PFSK-1 (cell line): ENCODE measurements around the gene ATP8B4.

Source experiments
- FOXP2 ChIP-seq: optimal IDR thresholded peaks from 2 replicates; pipeline ENCODE3; 2011; ENCODE audit warnings: borderline replicate concordance, control low read depth, inconsistent platforms; ENCODE audit not compliant: insufficient read depth; ENCODE audit errors: extremely low read length, extremely low read depth
- POLR2AphosphoS5 ChIP-seq: IDR thresholded peaks from 2 replicates; pipeline ENCODE4 v1.6.1; 2012; ENCODE audit warnings: low read depth, mild to moderate bottlenecking, control low read depth, low read length, moderate library complexity
- REST ChIP-seq, 2 experiments: IDR thresholded peaks; 2 replicates each; pipeline versions ENCODE4 v1.6.1 to v1.8.0; 2011 to 2012; ENCODE audit warnings: low read depth in 2 of 2, low read length in 2 of 2, control low read depth in 1 of 2, inconsistent platforms in 1 of 2, mild to moderate bottlenecking in 1 of 2, moderate library complexity in 1 of 2; ENCODE audit not compliant: insufficient read depth in 1 of 2
- SIN3A ChIP-seq: IDR thresholded peaks from 2 replicates; pipeline ENCODE4 v1.6.1; 2012; ENCODE audit warnings: mild to moderate bottlenecking, low read length, moderate library complexity, borderline replicate concordance; ENCODE audit not compliant: insufficient read depth

- TF ChIP-seq SIN3A (no peak), REST (IDR thresholded peaks at IDR 0.05; ENCODE audit: insufficient read depth in 1 of 2, low read depth in 2 of 2, low read length in 2 of 2) (no peak), POLR2AphosphoS5 (no peak), FOXP2 (no peak)
Observed at GRCh38 chr15:49814709-49815108, 304.3 kb downstream of the ATP8B4 start.
